ENCODE data around the gene TMEM127.
A peak's percentile ranks its signal among the peaks of the same experiment; 100 is the strongest.
"Not testable (repeated sequence)": the region's sequence is repeated elsewhere in the genome, so short reads cannot be mapped to it uniquely, and the experiment has no call there.

TMEM127 gene

GRCh38 chr2:96262306-96262705, 3.5 kb downstream of the TMEM127 start:
- no peak for DNase-seq

GRCh38 chr2:96261328-96262003, 4.3 kb downstream of the TMEM127 start:
- DNase-seq, result no peak

GRCh38 chr2:96260387-96261260, 5.2 kb downstream of the TMEM127 start:
- DNase-seq, result no peak

GRCh38 chr2:96259497-96259921, 6.3 kb downstream of the TMEM127 start:
- no peak for DNase-seq

- DNase-seq, result no peak
These were observed 7.4 kb downstream of the TMEM127 start for GRCh38 chr2:96258166-96259022.

- not testable (repeated sequence) for DNase-seq
These were observed 8.1 kb downstream of the TMEM127 start for GRCh38 chr2:96257744-96258143.

GRCh38 chr2:96256611-96257113, 9.1 kb downstream of the TMEM127 start:
- DNase-seq, result no peak

- no peak for DNase-seq
These were observed 11.2 kb downstream of the TMEM127 start for GRCh38 chr2:96254571-96254970.

- no peak for DNase-seq
These were observed 12.8 kb downstream of the TMEM127 start for GRCh38 chr2:96253006-96253405.

GRCh38 chr2:96252526-96252925, 13.3 kb downstream of the TMEM127 start:
- no peak for DNase-seq

- no peak for DNase-seq
These were observed 14.0 kb downstream of the TMEM127 start for GRCh38 chr2:96251721-96252292.

- DNase-seq, result no peak
These were observed 15.6 kb downstream of the TMEM127 start for GRCh38 chr2:96250188-96250587.

- no peak for DNase-seq
These were observed 16.1 kb downstream of the TMEM127 start for GRCh38 chr2:96249654-96250053.

GRCh38 chr2:96248624-96249023, 17.2 kb downstream of the TMEM127 start:
- DNase-seq, result no peak

GRCh38 chr2:96247896-96248295, 17.9 kb downstream of the TMEM127 start:
- no peak for DNase-seq

GRCh38 chr2:96247009-96247408, 18.8 kb downstream of the TMEM127 start:
- no peak for DNase-seq

GRCh38 chr2:96245609-96246390, 20.0 kb downstream of the TMEM127 start:
- DNase-seq, result no peak

GRCh38 chr2:96243843-96244242, 22.0 kb downstream of the TMEM127 start:
- no peak for DNase-seq

GRCh38 chr2:96241900-96242611, 23.7 kb downstream of the TMEM127 start:
- peak; percentile 42 for DNase-seq

- no peak for DNase-seq
These were observed 24.6 kb downstream of the TMEM127 start for GRCh38 chr2:96241227-96241626.

All from central memory CD4-positive, alpha-beta T cell (primary cell).